GM10847 (cell line): ENCODE measurements around the gene DPPA4.

Experiments
- POLR2A ChIP-seq: IDR thresholded peaks from 2 replicates; pipeline ENCODE4 v1.6.1; 2011; ENCODE audit not compliant: insufficient read length; ENCODE audit errors: extremely low read depth

DPPA4 gene

GRCh38 chr3:109278546-109278945 is 58.8 kb downstream of the DPPA4 start:
- TF ChIP-seq POLR2A = no peak

- TF ChIP-seq POLR2A = no peak
These were observed 59.2 kb downstream of the DPPA4 start for GRCh38 chr3:109278141-109278540.
